HepG2 (cell line): ENCODE measurements around the gene NELFB. TPM values are rescaled to one million over a fixed set of nuclear protein-coding genes. Genes with fewer than 3 reads are reported as not detected.

Source experiments
- ATAC-seq: fragments of 200-7000 bp; cut with Tn5 transposase; 3 replicates; pipeline ENCODE4 v1.9.1; 2020; ENCODE audit warnings: mild to moderate bottlenecking, moderate library complexity
- BruUV-seq: library from RNA; stranded (reverse); fragments of 400-500 nt; replicated peaks from 2 replicates; lab custom pipeline; 2021; lab: Mats Ljungman, UMichigan
- CTCF ChIA-PET: fragments of 300-600 bp; formaldehyde crosslinking; extraction: SDS; loops from one replicate; lab custom pipeline; 2021; ENCODE audit warnings: low total read pairs, inconsistent platforms, low intra/inter-chr PET ratio; lab: Yijun Ruan, JAX
- POLR2A ChIA-PET: fragments of 350-600 bp; sonication (Branson Sonifier 250); formaldehyde crosslinking; loops from one replicate; lab custom pipeline; 2020; ENCODE audit warnings: antibody characterized with exemption, inconsistent platforms; lab: Yijun Ruan, JAX
- DNase-seq: peaks from one replicate; pipeline ENCODE4 v3.0.0-alpha.2; 2015; ENCODE audit warnings: low spot score
- FAIRE-seq: peaks from 3 replicates; lab custom pipeline; 2011; peaks lifted over from hg19 to GRCh38; lab: Jason Lieb, UNC
- H2AFZ ChIP-seq: one replicate; pipeline ENCODE4 v1.6.1; 2011; ENCODE audit warnings: low read length, inconsistent platforms
- H3K27ac ChIP-seq: fragments of 300-600 bp; 3 replicates; pipeline ENCODE4 v1.8.0; 2011; ENCODE audit warnings: mixed run types, mild to moderate bottlenecking, mixed read lengths, low read length, inconsistent platforms; ENCODE audit not compliant: insufficient read depth; ENCODE audit errors: extremely low read length
- H3K27me3 ChIP-seq, 2 experiments: fragments of 200-600 bp in 1 of 2; 2 replicates in 1 of 2; 3 replicates in 1 of 2; pipeline versions ENCODE4 v1.6.0 to v1.8.0; 2011; ENCODE audit warnings: low read length in 2 of 2, mild to moderate bottlenecking in 2 of 2, moderate library complexity in 2 of 2, inconsistent platforms in 1 of 2; ENCODE audit not compliant: insufficient read depth in 2 of 2, control insufficient read depth in 1 of 2
- H3K36me3 ChIP-seq, 2 experiments: fragments of 200-600 bp in 1 of 2; replicated peaks in 1 of 2; 2 replicates in 1 of 2; 3 replicates in 1 of 2; pipeline versions ENCODE4 v1.5.1 to v1.8.0; 2011; ENCODE audit warnings: low read length in 2 of 2, inconsistent platforms in 1 of 2; ENCODE audit not compliant: insufficient read depth in 2 of 2, control insufficient read depth in 1 of 2
- H3K4me1 ChIP-seq: 2 replicates; pipeline ENCODE4 v1.5.1; 2012; ENCODE audit warnings: low read length, inconsistent platforms; ENCODE audit not compliant: insufficient read depth
- H3K4me2 ChIP-seq: 2 replicates; pipeline ENCODE4 v1.6.0; 2011; ENCODE audit warnings: low read depth, low read length, inconsistent platforms
- H3K4me3 ChIP-seq, 3 experiments: fragments of 200-600 bp in 1 of 3; sonication (generic), shearing (Covaris generic) in 1 of 3; replicated peaks in 1 of 3; 2 replicates each; pipeline ENCODE4 v1.5.1; 2011 to 2016; ENCODE audit warnings: low read length in 3 of 3, inconsistent platforms in 2 of 3, low read depth in 2 of 3, mild to moderate bottlenecking in 2 of 3, control low read depth in 1 of 3, mixed read lengths in 1 of 3; ENCODE audit not compliant: insufficient read depth in 1 of 3
- H3K79me2 ChIP-seq: one replicate; pipeline ENCODE4 v1.6.1; 2011; ENCODE audit warnings: low read length, inconsistent platforms; ENCODE audit not compliant: insufficient read depth
- H3K9ac ChIP-seq: 2 replicates; pipeline ENCODE4 v1.6.0; 2011; ENCODE audit warnings: mild to moderate bottlenecking, low read depth, low read length, inconsistent platforms; ENCODE audit not compliant: insufficient read depth
- H3K9me3 ChIP-seq: 2 replicates; pipeline ENCODE4 v1.5.1; 2012; ENCODE audit warnings: mild to moderate bottlenecking, low read length
- H4K20me1 ChIP-seq: 2 replicates; pipeline ENCODE4 v1.6.0; 2011; ENCODE audit warnings: inconsistent platforms, mild to moderate bottlenecking, low read length, moderate library complexity; ENCODE audit not compliant: insufficient read depth
- FOXA1 ChIP-seq, 2 experiments: fragments of 450-650 bp in 1 of 2; sonication (generic) in 1 of 2; formaldehyde crosslinking in 1 of 2; IDR thresholded peaks; 2 replicates each; pipeline versions ENCODE4 v1.4.0 to v1.6.1; 2016 to 2020; ENCODE audit warnings: missing genetic modification reagents in 1 of 2
- MEF2D ChIP-seq: sonication (generic); formaldehyde crosslinking; IDR thresholded peaks from 2 replicates; pipeline ENCODE4 v1.5.1; 2020; ENCODE audit warnings: mild to moderate bottlenecking, missing genetic modification reagents
- NFKB2 ChIP-seq: sonication (generic); formaldehyde crosslinking; IDR thresholded peaks from 2 replicates; pipeline ENCODE4 v1.4.0; 2020; ENCODE audit warnings: missing genetic modification reagents, borderline replicate concordance
- ZBTB38 ChIP-seq: sonication (generic); formaldehyde crosslinking; IDR thresholded peaks from 2 replicates; pipeline ENCODE4 v1.5.1; 2020; ENCODE audit warnings: mild to moderate bottlenecking, missing genetic modification reagents
- ZNF224 ChIP-seq: sonication (generic); formaldehyde crosslinking; IDR thresholded peaks from 2 replicates; pipeline ENCODE4 v1.5.0; 2020; ENCODE audit warnings: mild to moderate bottlenecking, missing genetic modification reagents
- ZNF672 ChIP-seq: sonication (generic); formaldehyde crosslinking; IDR thresholded peaks from 2 replicates; pipeline ENCODE4 v1.8.1; 2022; ENCODE audit warnings: missing genetic modification reagents
- ZNF883 ChIP-seq: sonication (generic); formaldehyde crosslinking; IDR thresholded peaks from 2 replicates; pipeline ENCODE4 v1.5.1; 2020; ENCODE audit warnings: mild to moderate bottlenecking, missing genetic modification reagents; ENCODE audit errors: not compliant biosample characterization
- WGBS: methylation state at CpG from one replicate; pipeline ENCODE4 v1.1.6; 2017; ENCODE audit warnings: low lambda C conversion rate; 5-methylcytosine and 5-hydroxymethylcytosine counted together
- in situ Hi-C: cut with HindIII; loops from 2 replicates; pipeline ENCODE4 v1.10.0; 2017; ENCODE audit warnings: low pct_unique_long_range_greater_than_20kb; ENCODE audit not compliant: extremely low pct_ligation_motif_present
- intact Hi-C: fragments of 100-400 bp; cut with micrococcal nuclease; formaldehyde crosslinking; loops from one replicate; pipeline ENCODE4 v1.10.0; 2022; ENCODE audit not compliant: unreplicated experiment
- polyA plus RNA-seq, 8 experiments: library from polyadenylated mRNA; depleted of rRNA in 3 of 8; stranded (reverse) in 7 of 8; unstranded in 1 of 8; fragments of >200 nt; fragmentation: Illumina TruSeq in 4 of 8; extraction: Trizol in 4 of 8; gene quantifications; 2 replicates each; pipeline versions ENCODE4 v1.2.1 to v1.2.3, GENCODE V29; 2011 to 2016; ENCODE audit warnings: low read depth in 4 of 8, missing spikeins in 1 of 8, mixed read lengths in 1 of 8; ENCODE audit not compliant: insufficient read depth in 1 of 8
- total RNA-seq, 5 experiments: library from RNA; depleted of rRNA; stranded (reverse); fragments of >200 nt; fragmentation: Illumina TruSeq; extraction: Trizol; gene quantifications; 2 replicates each; pipeline ENCODE4 v1.2.3, GENCODE V29; 2016; ENCODE audit warnings: low read depth in 1 of 5
- TF ChIP-seq, protein P1 (sequence below): sonication (generic); formaldehyde crosslinking; IDR thresholded peaks from 2 replicates; pipeline ENCODE4 v1.4.0; 2020; ENCODE audit warnings: missing genetic modification reagents, borderline replicate concordance
- TF ChIP-seq, protein P2 (sequence below): IDR thresholded peaks from 2 replicates; pipeline ENCODE4 v1.6.1; 2016; ENCODE audit warnings: control low read depth

NELFB gene
- total and polyA plus RNA-seq, 2 of the 13 experiments (the other 11 are each of a cell fraction or from before 2014, with no cell fraction given) = 26.5 to 45.8 TPM

DNA sequence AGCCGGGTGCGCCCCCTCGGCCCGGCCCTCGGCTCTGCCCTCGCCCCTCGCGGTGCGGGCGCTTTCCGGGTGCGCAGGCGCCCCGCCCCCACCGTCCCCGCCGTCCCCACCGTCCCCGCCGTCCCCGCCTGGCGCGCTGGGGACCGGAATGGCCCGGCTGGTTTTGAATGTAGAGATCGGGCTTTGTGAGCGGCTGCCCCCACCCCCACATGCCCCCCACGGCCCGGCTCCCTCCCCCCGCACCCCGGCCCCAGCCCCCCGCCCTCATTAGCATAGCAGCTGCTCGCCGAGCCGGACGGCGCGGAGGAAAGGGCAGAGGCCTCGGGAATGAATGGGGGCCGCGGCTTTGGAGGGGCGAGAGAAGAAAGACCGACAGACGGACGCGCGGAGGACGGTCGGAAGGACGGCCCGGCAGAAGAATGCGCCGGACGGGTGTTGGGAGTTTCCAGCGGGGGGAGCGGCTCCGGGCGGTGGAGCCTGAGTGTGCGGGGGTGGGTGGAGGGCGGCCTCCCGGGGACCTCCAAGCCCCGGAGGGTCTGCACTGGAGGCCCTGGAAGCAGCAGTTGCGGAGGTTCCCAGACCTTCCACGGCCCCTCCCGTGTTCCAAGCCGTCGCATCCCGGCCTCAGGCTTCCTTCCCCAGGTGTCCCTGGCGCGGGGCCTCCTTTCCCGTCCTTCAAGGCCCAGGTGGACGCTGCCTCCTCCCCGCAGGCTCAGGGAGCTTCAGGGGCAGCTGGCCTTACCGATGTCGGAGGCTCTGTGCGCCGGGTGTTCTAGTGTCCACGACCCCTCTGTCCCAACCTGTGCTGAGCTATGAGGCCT is 40.9 kb downstream of the NELFB start:
- H3K9me3 ChIP-seq = no peaks in the 10 kb centered on the region
- no peaks in the 10 kb centered on the region for H3K79me2 ChIP-seq
- no peak overlapping the region for H3K9ac ChIP-seq
- BruUV-seq = no TSS peak
- peak overlapping the region in 2 of 3 experiments; percentile 36 to 67; a peak in 3 of 6 replicates for H3K4me3 ChIP-seq
- intact Hi-C loops (no loop called here), in situ Hi-C loops (no loop called here)
- H4K20me1 ChIP-seq = no peaks in the 10 kb centered on the region
- no peak overlapping the region for H3K27ac ChIP-seq
- peaks cover 4 to 37% of the 10 kb centered on the region in 2 experiments; a peak in 4 of 5 replicates for H3K27me3 ChIP-seq
- 49% methylated on average over 33 of the region's 78 CpGs for WGBS
- ChIA-PET CTCF (interaction anchor here (1.4 kb wide), 1 partner anchor 111 kb away, joined by 7 read pairs; no protein-coding TSS in a partner anchor), POLR2A (interaction anchor here (0.7 kb wide), 1 partner anchor 18 kb away, joined by 3 read pairs; the partner anchor contains the start of gene TOR4A)
- no peak overlapping the region for H2AFZ ChIP-seq
- H3K36me3 ChIP-seq = no peaks in the 10 kb centered on the region
- H3K4me1 ChIP-seq = peaks cover 69% of the 10 kb centered on the region
- peak overlapping the region; percentile 80 for H3K4me2 ChIP-seq
- DNase-seq = no peak
- no peak for ATAC-seq
- TF ChIP-seq MEF2D (CRISPR knock-in tag) (no peak), ZNF672 (CRISPR knock-in tag) (no peak), ZNF883 (peak; percentile 17), ZBTB38 (CRISPR knock-in tag) (0 out of 2 replicates have a peak, but pooled peaks have one; percentile 26), ZNF224 (CRISPR knock-in tag) (no peak), FOXA1 (IDR thresholded peaks at IDR 0.05) (no peak), FOXA1 (CRISPR knock-in tag; IDR thresholded peaks at IDR 0.05) (no peak), NFKB2 (CRISPR knock-in tag) (no peak)
- TF ChIP-seq, protein P1, sequence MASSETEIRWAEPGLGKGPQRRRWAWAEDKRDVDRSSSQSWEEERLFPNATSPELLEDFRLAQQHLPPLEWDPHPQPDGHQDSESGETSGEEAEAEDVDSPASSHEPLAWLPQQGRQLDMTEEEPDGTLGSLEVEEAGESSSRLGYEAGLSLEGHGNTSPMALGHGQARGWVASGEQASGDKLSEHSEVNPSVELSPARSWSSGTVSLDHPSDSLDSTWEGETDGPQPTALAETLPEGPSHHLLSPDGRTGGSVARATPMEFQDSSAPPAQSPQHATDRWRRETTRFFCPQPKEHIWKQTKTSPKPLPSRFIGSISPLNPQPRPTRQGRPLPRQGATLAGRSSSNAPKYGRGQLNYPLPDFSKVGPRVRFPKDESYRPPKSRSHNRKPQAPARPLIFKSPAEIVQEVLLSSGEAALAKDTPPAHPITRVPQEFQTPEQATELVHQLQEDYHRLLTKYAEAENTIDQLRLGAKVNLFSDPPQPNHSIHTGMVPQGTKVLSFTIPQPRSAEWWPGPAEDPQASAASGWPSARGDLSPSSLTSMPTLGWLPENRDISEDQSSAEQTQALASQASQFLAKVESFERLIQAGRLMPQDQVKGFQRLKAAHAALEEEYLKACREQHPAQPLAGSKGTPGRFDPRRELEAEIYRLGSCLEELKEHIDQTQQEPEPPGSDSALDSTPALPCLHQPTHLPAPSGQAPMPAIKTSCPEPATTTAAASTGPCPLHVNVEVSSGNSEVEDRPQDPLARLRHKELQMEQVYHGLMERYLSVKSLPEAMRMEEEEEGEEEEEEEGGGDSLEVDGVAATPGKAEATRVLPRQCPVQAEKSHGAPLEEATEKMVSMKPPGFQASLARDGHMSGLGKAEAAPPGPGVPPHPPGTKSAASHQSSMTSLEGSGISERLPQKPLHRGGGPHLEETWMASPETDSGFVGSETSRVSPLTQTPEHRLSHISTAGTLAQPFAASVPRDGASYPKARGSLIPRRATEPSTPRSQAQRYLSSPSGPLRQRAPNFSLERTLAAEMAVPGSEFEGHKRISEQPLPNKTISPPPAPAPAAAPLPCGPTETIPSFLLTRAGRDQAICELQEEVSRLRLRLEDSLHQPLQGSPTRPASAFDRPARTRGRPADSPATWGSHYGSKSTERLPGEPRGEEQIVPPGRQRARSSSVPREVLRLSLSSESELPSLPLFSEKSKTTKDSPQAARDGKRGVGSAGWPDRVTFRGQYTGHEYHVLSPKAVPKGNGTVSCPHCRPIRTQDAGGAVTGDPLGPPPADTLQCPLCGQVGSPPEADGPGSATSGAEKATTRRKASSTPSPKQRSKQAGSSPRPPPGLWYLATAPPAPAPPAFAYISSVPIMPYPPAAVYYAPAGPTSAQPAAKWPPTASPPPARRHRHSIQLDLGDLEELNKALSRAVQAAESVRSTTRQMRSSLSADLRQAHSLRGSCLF (CRISPR knock-in tag) = no peak
- TF ChIP-seq, protein P2, sequence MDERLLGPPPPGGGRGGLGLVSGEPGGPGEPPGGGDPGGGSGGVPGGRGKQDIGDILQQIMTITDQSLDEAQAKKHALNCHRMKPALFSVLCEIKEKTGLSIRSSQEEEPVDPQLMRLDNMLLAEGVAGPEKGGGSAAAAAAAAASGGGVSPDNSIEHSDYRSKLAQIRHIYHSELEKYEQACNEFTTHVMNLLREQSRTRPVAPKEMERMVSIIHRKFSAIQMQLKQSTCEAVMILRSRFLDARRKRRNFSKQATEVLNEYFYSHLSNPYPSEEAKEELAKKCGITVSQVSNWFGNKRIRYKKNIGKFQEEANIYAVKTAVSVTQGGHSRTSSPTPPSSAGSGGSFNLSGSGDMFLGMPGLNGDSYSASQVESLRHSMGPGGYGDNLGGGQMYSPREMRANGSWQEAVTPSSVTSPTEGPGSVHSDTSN (CRISPR knock-in tag) = no peak
- no peak for FAIRE-seq
